ENCODE measurements around the gene CD22. TPM values are rescaled to one million over a fixed set of nuclear protein-coding genes. Genes with fewer than 3 reads are reported as not detected.

The CD22 gene
- total and polyA plus RNA-seq, 7 donors, result 0.69 to 107 (median 3.2) TPM

- intact Hi-C loops (cut with DNase I), result no loop called here
Observed at GRCh38 chr19:35318679-35319448, 10.1 kb upstream of the CD22 start.

GRCh38 chr19:35320065-35320713, 8.8 kb upstream of the CD22 start:
- H3K36me3 ChIP-seq, result no peaks in the 10 kb centered on the region
- 47 to 70% methylated on average over 12 of the region's 12 CpGs for WGBS, 2 donors
- no peak for DNase-seq
- no peak overlapping the region for H3K27ac ChIP-seq
- H3K9me3 ChIP-seq, result peaks cover 0 to 4% (median 2%) of the 10 kb centered on the region in 4 donors
- intact Hi-C loops (cut with DNase I), result no loop called here
- peaks cover 0 to 2% (median 0%) of the 10 kb centered on the region in 3 donors for H3K27me3 ChIP-seq
- H3K4me3 ChIP-seq, result no peak overlapping the region
- no peak for TF ChIP-seq POLR2AphosphoS5 (IDR thresholded peaks at IDR 0.05)
- no peak for TF ChIP-seq CTCF (IDR thresholded peaks at IDR 0.05)
- no peak for TF ChIP-seq POLR2A (IDR thresholded peaks at IDR 0.05)
- no peak for TF ChIP-seq EP300 (IDR thresholded peaks at IDR 0.05)
- H3K4me1 ChIP-seq, result no peaks in the 10 kb centered on the region

More at GRCh38 chr19:35318679-35319448, 10.1 kb upstream of the CD22 start:
- WGBS, 2 donors, result 65 to 69% methylated on average over 16 of the region's 16 CpGs
- peaks cover 0 to 4% (median 2%) of the 10 kb centered on the region in 4 donors for H3K9me3 ChIP-seq
- H3K4me1 ChIP-seq, result no peaks in the 10 kb centered on the region
- peak; percentile 73 for DNase-seq
- TF ChIP-seq POLR2AphosphoS5 (IDR thresholded peaks at IDR 0.05) (peak in 1 of 4 donors; percentile 57), EP300 (IDR thresholded peaks at IDR 0.05) (no peak), CTCF (IDR thresholded peaks at IDR 0.05) (no peak), POLR2A (IDR thresholded peaks at IDR 0.05) (no peak)
- peaks cover 0 to 4% (median 0%) of the 10 kb centered on the region in 3 donors for H3K27me3 ChIP-seq
- no peaks in the 10 kb centered on the region for H3K36me3 ChIP-seq
- H3K4me3 ChIP-seq, result no peak overlapping the region
- H3K27ac ChIP-seq, result no peak overlapping the region

- peaks cover 0 to 4% (median 2%) of the 10 kb centered on the region in 4 donors for H3K9me3 ChIP-seq
- DNase-seq, result no peak
- intact Hi-C loops (cut with DNase I), result no loop called here
- TF ChIP-seq CTCF (IDR thresholded peaks at IDR 0.05) (no peak), POLR2A (IDR thresholded peaks at IDR 0.05) (no peak), POLR2AphosphoS5 (IDR thresholded peaks at IDR 0.05) (no peak), EP300 (IDR thresholded peaks at IDR 0.05) (no peak)
- H3K36me3 ChIP-seq, result no peaks in the 10 kb centered on the region
- no peaks in the 10 kb centered on the region for H3K4me1 ChIP-seq
- 74 to 85% methylated on average over 2 of the region's 2 CpGs for WGBS, 2 donors
- no peak overlapping the region for H3K27ac ChIP-seq
- H3K4me3 ChIP-seq, result no peak overlapping the region
- H3K27me3 ChIP-seq, result no peaks in the 10 kb centered on the region
Observed at GRCh38 chr19:35321291-35321690, 7.7 kb upstream of the CD22 start.

- no peak overlapping the region for H3K27ac ChIP-seq
- 94 to 95% methylated on average over 9 of the region's 9 CpGs for WGBS, 2 donors
- peaks cover 0 to 4% (median 2%) of the 10 kb centered on the region in 4 donors for H3K9me3 ChIP-seq
- no peak for DNase-seq
- no peaks in the 10 kb centered on the region for H3K4me1 ChIP-seq
- intact Hi-C loops (cut with DNase I), result no loop called here
- no peaks in the 10 kb centered on the region for H3K36me3 ChIP-seq
- TF ChIP-seq POLR2A (IDR thresholded peaks at IDR 0.05) (no peak), CTCF (IDR thresholded peaks at IDR 0.05) (no peak), EP300 (IDR thresholded peaks at IDR 0.05) (no peak), POLR2AphosphoS5 (IDR thresholded peaks at IDR 0.05) (no peak)
- no peaks in the 10 kb centered on the region for H3K27me3 ChIP-seq
- no peak overlapping the region for H3K4me3 ChIP-seq
Observed at GRCh38 chr19:35322014-35322413, 7.0 kb upstream of the CD22 start.

All from sigmoid colon (tissue), 7 donors.